Raji (cell line): ENCODE measurements around the gene GLMP.

Experiments used
- POLR2A ChIP-seq: IDR thresholded peaks from 2 replicates; pipeline ENCODE4 v1.6.1; 2011; ENCODE audit warnings: low read depth, low read length, control low read depth; ENCODE audit not compliant: insufficient read depth

Gene GLMP

GRCh38 chr1:156268336-156268735 lies 27.1 kb downstream of the GLMP start:
- no peak for TF ChIP-seq POLR2A

GRCh38 chr1:156266051-156266450 lies 29.4 kb downstream of the GLMP start:
- no peak for TF ChIP-seq POLR2A

- no peak for TF ChIP-seq POLR2A
These were observed 32.2 kb downstream of the GLMP start for GRCh38 chr1:156263288-156263655.

- no peak for TF ChIP-seq POLR2A
These were observed 32.8 kb downstream of the GLMP start for GRCh38 chr1:156262461-156263287.

- TF ChIP-seq POLR2A, result no peak
These were observed 34.6 kb downstream of the GLMP start for GRCh38 chr1:156260896-156261295.

- TF ChIP-seq POLR2A, result no peak
These were observed 35.7 kb downstream of the GLMP start for GRCh38 chr1:156259805-156260204.

- no peak for TF ChIP-seq POLR2A
These were observed 36.6 kb downstream of the GLMP start for GRCh38 chr1:156258859-156259258.

- TF ChIP-seq POLR2A, result no peak
These were observed 37.8 kb downstream of the GLMP start for GRCh38 chr1:156257711-156258110.

GRCh38 chr1:156253634-156254033 lies 41.8 kb downstream of the GLMP start:
- TF ChIP-seq POLR2A, result no peak

- TF ChIP-seq POLR2A, result no peak
These were observed 44.0 kb downstream of the GLMP start for GRCh38 chr1:156251527-156251926.

GRCh38 chr1:156249593-156249992 lies 45.9 kb downstream of the GLMP start:
- TF ChIP-seq POLR2A, result no peak

GRCh38 chr1:156248323-156248683 lies 47.2 kb downstream of the GLMP start:
- no peak for TF ChIP-seq POLR2A

- TF ChIP-seq POLR2A, result no peak
These were observed 47.8 kb downstream of the GLMP start, which contains the start of gene PAQR6 for GRCh38 chr1:156247460-156248322. TSS of gene PAQR6 (minus strand) at chr1:156248056. CDS start at chr1:156246731, 1,325 bp downstream.

GRCh38 chr1:156246781-156247459 lies 48.6 kb downstream of the GLMP start:
- no peak for TF ChIP-seq POLR2A

- no peak for TF ChIP-seq POLR2A
These were observed 49.2 kb downstream of the GLMP start for GRCh38 chr1:156246241-156246780.

- TF ChIP-seq POLR2A, result no peak
These were observed 49.8 kb downstream of the GLMP start for GRCh38 chr1:156245451-156246232.
